K562 (cell line): ENCODE data around the gene SHISAL1. TPM values are rescaled to one million over a fixed set of nuclear protein-coding genes. Genes with fewer than 3 reads are reported as not detected.

ENCODE experiments used
- ATAC-seq: fragments of 200-7000 bp; cut with Tn5 transposase; 3 replicates; pipeline ENCODE4 v1.9.1; 2020; ENCODE audit warnings: moderate library complexity
- BruUV-seq: library from RNA; stranded (reverse); fragments of 400-500 nt; replicated peaks from 2 replicates; lab custom pipeline; 2021; lab: Mats Ljungman, UMichigan
- CTCF ChIA-PET: fragments of 300-600 bp; formaldehyde crosslinking; extraction: SDS; loops from one replicate; lab custom pipeline; 2021; ENCODE audit warnings: low intra/inter-chr PET ratio; lab: Yijun Ruan, JAX
- POLR2A ChIA-PET: fragments of 300-600, 350-650 bp; sonication (Branson Sonifier 250); formaldehyde crosslinking; extraction: SDS; loops from one replicate; lab custom pipeline; 2021; ENCODE audit warnings: antibody characterized with exemption, inconsistent platforms; lab: Yijun Ruan, JAX
- DNase-seq, 4 experiments: peaks; one replicate each; pipeline versions ENCODE4 v3.0.0 to v3.0.0-alpha.2; 2011 to 2018; ENCODE audit warnings: low spot score in 3 of 4, mixed read lengths in 3 of 4; ENCODE audit errors: extremely low read depth in 1 of 4
- FAIRE-seq: peaks from 2 replicates; lab custom pipeline; 2011; peaks lifted over from hg19 to GRCh38; lab: Jason Lieb, UNC
- H2AFZ ChIP-seq: 2 replicates; pipeline ENCODE4 v1.6.0; 2011; ENCODE audit warnings: low read depth, low read length, control low read depth, inconsistent platforms
- H3K27ac ChIP-seq: fragments of 200-600 bp; 3 replicates; pipeline ENCODE4 v1.8.0; 2011; ENCODE audit warnings: low read depth, mild to moderate bottlenecking, control low read depth, inconsistent platforms, low read length, moderate library complexity, mixed read lengths; ENCODE audit errors: extremely low read depth
- H3K27me3 ChIP-seq, 2 experiments: fragments of 300-600 bp in 1 of 2; 2 replicates in 1 of 2; 3 replicates in 1 of 2; pipeline versions ENCODE4 v1.6.0 to v1.8.0; 2011; ENCODE audit warnings: inconsistent platforms in 2 of 2, low read length in 2 of 2, mild to moderate bottlenecking in 1 of 2, mixed read lengths in 1 of 2, moderate library complexity in 1 of 2; ENCODE audit not compliant: control insufficient read depth in 2 of 2, insufficient read depth in 2 of 2
- H3K36me3 ChIP-seq: fragments of 300-600 bp; 3 replicates; pipeline ENCODE4 v1.8.0; 2011; ENCODE audit warnings: mild to moderate bottlenecking, low read length, inconsistent platforms; ENCODE audit not compliant: control insufficient read depth, insufficient read depth
- H3K4me1 ChIP-seq, 2 experiments: fragments of 200-600 bp in 1 of 2; replicated peaks in 1 of 2; 2 replicates in 1 of 2; 3 replicates in 1 of 2; pipeline versions ENCODE4 v1.5.1 to v1.8.0; 2011; ENCODE audit warnings: inconsistent platforms in 2 of 2, low read length in 2 of 2, mild to moderate bottlenecking in 1 of 2, mixed read lengths in 1 of 2, moderate library complexity in 1 of 2; ENCODE audit not compliant: control insufficient read depth in 2 of 2, insufficient read depth in 2 of 2
- H3K4me2 ChIP-seq: 2 replicates; pipeline ENCODE4 v1.6.1; 2011; ENCODE audit warnings: low read length, control low read depth, inconsistent platforms, mixed read lengths; ENCODE audit not compliant: insufficient read depth
- H3K4me3 ChIP-seq: fragments of 200-600 bp; sonication (generic), shearing (Covaris generic); 2 replicates; pipeline ENCODE4 v1.5.1; 2016; ENCODE audit warnings: control low read depth, inconsistent platforms
- H3K79me2 ChIP-seq: fragments of 200-600 bp; 3 replicates; pipeline ENCODE4 v1.8.0; 2011; ENCODE audit warnings: low read length, inconsistent platforms; ENCODE audit not compliant: control insufficient read depth, insufficient read depth
- H3K9ac ChIP-seq, 2 experiments: 2 replicates each; pipeline versions ENCODE4 v1.6.0 to v1.6.1; 2011; ENCODE audit warnings: low read depth in 2 of 2, low read length in 2 of 2, control low read depth in 1 of 2, inconsistent platforms in 1 of 2, mild to moderate bottlenecking in 1 of 2, mixed read lengths in 1 of 2; ENCODE audit not compliant: insufficient read depth in 1 of 2
- H3K9me1 ChIP-seq: one replicate; pipeline ENCODE4 v1.6.0; 2011; ENCODE audit warnings: inconsistent platforms, mild to moderate bottlenecking, low read length, moderate library complexity; ENCODE audit not compliant: control insufficient read depth, insufficient read depth
- H3K9me3 ChIP-seq: replicated peaks from 2 replicates; pipeline ENCODE4 v1.5.1; 2011; ENCODE audit warnings: low read depth, low read length, inconsistent platforms; ENCODE audit not compliant: control insufficient read depth, insufficient read depth
- H4K20me1 ChIP-seq: replicated peaks from 2 replicates; pipeline ENCODE4 v1.6.1; 2011; ENCODE audit warnings: low read length, inconsistent platforms, mixed read lengths; ENCODE audit not compliant: control insufficient read depth, insufficient read depth
- ILK ChIP-seq: fragments of 450-650 bp; IDR thresholded peaks from 2 replicates; pipeline ENCODE4 v1.6.1; 2016; ENCODE audit warnings: missing genetic modification characterization, low read depth, mild to moderate bottlenecking, missing compliant biosample characterization, moderate library complexity, borderline replicate concordance
- MBD1 ChIP-seq: fragments of 250-450 bp; sonication (Bioruptor Pico); IDR thresholded peaks from 2 replicates; pipeline ENCODE4 v1.8.0; 2022; ENCODE audit warnings: inconsistent platforms
- SETDB1 ChIP-seq: IDR thresholded peaks from one replicate; pipeline ENCODE4 v1.6.1; 2012; ENCODE audit warnings: low read length, control low read depth, inconsistent platforms
- ZNF140 ChIP-seq: fragments of 250-450 bp; sonication (Bioruptor Pico); IDR thresholded peaks from 2 replicates; pipeline ENCODE4 v1.8.0; 2021; ENCODE audit warnings: moderate library complexity, mild to moderate bottlenecking, inconsistent platforms
- ZNF217 ChIP-seq: sonication (generic); formaldehyde crosslinking; IDR thresholded peaks from 2 replicates; pipeline ENCODE4 v1.8.0; 2022; ENCODE audit warnings: mild to moderate bottlenecking, missing genetic modification reagents
- ZNF717 ChIP-seq: fragments of 250-450 bp; sonication (Bioruptor Pico); IDR thresholded peaks from 2 replicates; pipeline ENCODE4 v1.5.0; 2021
- ZNF79 ChIP-seq: fragments of 250-450 bp; sonication (Bioruptor Pico); IDR thresholded peaks from 2 replicates; pipeline ENCODE4 v1.4.0; 2020; ENCODE audit warnings: low read depth, mild to moderate bottlenecking, moderate library complexity
- WGBS: fragments of 100-300 bp; shearing (Covaris generic); methylation state at CpG from one replicate; pipeline ENCODE4 v1.1.6; 2016; ENCODE audit warnings: low coverage, mixed read lengths; ENCODE audit not compliant: insufficient coverage; ENCODE audit errors: missing lambda C conversion rate; 5-methylcytosine and 5-hydroxymethylcytosine counted together
- in situ Hi-C: fragments of 300-500 bp; cut with MboI; formaldehyde crosslinking; loops from 4 replicates; pipeline ENCODE4 v1.15.0; 2018; ENCODE audit warnings: inconsistent platforms, mixed read lengths
- intact Hi-C: fragments of 100-400 bp; cut with micrococcal nuclease; formaldehyde crosslinking; loops from 2 replicates; pipeline ENCODE4 v1.14.2; 2022
- polyA plus RNA-seq, 8 experiments: library from polyadenylated mRNA; depleted of rRNA in 4 of 8; stranded (reverse) in 5 of 8; unstranded in 3 of 8; fragments of >200 nt; fragmentation: Nextera tagmentation in 2 of 8; fragmentation: Illumina TruSeq in 1 of 8; extraction: Ambion mirVana in 2 of 8; extraction: Trizol in 1 of 8; gene quantifications; 2 replicates each; pipeline versions ENCODE4 v1.2.1 to v1.2.3, GENCODE V29; 2011 to 2014; ENCODE audit warnings: inconsistent platforms in 1 of 8, missing spikeins in 1 of 8
- total RNA-seq, 7 experiments: library from RNA; depleted of rRNA in 6 of 7; stranded (reverse); fragments of >200 nt in 6 of 7; fragmentation: Illumina TruSeq in 2 of 7; extraction: Trizol in 2 of 7; gene quantifications; 2 replicates each; pipeline versions ENCODE4 v1.2.1 to v1.2.3, GENCODE V29; 2011 to 2021; ENCODE audit warnings: low replicate concordance in 1 of 7

SHISAL1 gene
- total and polyA plus RNA-seq, 9 of the 15 experiments (the other 6 are each of a cell fraction or from before 2014, with no cell fraction given): not detected

- CTCF ChIA-PET: no interaction called here
- FAIRE-seq: no peak
Measured at GRCh38 chr22:44207981-44208317, 104.8 kb downstream of the SHISAL1 start.

More at GRCh38 chr22:44207981-44208317, 104.8 kb downstream of the SHISAL1 start:
- no peaks in the 10 kb centered on the region for H3K9me3 ChIP-seq
- H3K79me2 ChIP-seq: no peaks in the 10 kb centered on the region
- H3K27me3 ChIP-seq: peaks cover 0 to 17% of the 10 kb centered on the region in 2 experiments; a peak in 2 of 5 replicates
- in situ Hi-C loops (no loop called here), intact Hi-C loops (no loop called here)
- no peak overlapping the region for H3K4me2 ChIP-seq
- 0% methylated on average over 2 of the region's 4 CpGs for whole genome bisulfite sequencing
- H3K36me3 ChIP-seq: no peaks in the 10 kb centered on the region
- H3K4me3 ChIP-seq: no peak overlapping the region
- no peak overlapping the region for H2AFZ ChIP-seq
- no peak for TF ChIP-seq ZNF717 (CRISPR knock-in tag)
- no peak for TF ChIP-seq ILK (tag)
- no peak for TF ChIP-seq ZNF140 (CRISPR knock-in tag)
- no peak for TF ChIP-seq ZNF79 (CRISPR knock-in tag)
- no peak for TF ChIP-seq SETDB1
- no peak for TF ChIP-seq ZNF217 (CRISPR knock-in tag)
- no peak for TF ChIP-seq MBD1 (CRISPR knock-in tag)
- H3K4me1 ChIP-seq: no peaks in the 10 kb centered on the region
- ATAC-seq: no peak
- H3K9ac ChIP-seq: no peak overlapping the region
- H4K20me1 ChIP-seq: no peaks in the 10 kb centered on the region
- POLR2A ChIA-PET: no interaction called here
- DNase-seq: no peak
- BruUV-seq: no TSS peak
- H3K9me1 ChIP-seq: no peaks in the 10 kb centered on the region
- no peak overlapping the region for H3K27ac ChIP-seq
